Fibroblast of lung (primary cell): ENCODE measurements around the gene COL4A1. TPM values are rescaled to one million over a fixed set of nuclear protein-coding genes. Genes with fewer than 3 reads are reported as not detected.
A peak's percentile ranks its signal among the peaks of the same experiment; 100 is the strongest.

ENCODE experiments used
- DNase-seq, 2 donors: peaks; one replicate each; pipeline versions ENCODE4 v3.0.0 to v3.0.0-alpha.2; 2010; ENCODE audit warnings: low read depth in 2 of 2
- H2AFZ ChIP-seq: 2 replicates; pipeline ENCODE4 v1.5.1; 2012; ENCODE audit warnings: low read length, control low read depth, inconsistent platforms
- H3K27ac ChIP-seq: 2 replicates; pipeline ENCODE4 v1.5.1; 2011; ENCODE audit warnings: low read length, control low read depth; ENCODE audit not compliant: insufficient read depth
- H3K27me3 ChIP-seq: 2 replicates; pipeline ENCODE4 v1.5.1; 2011; ENCODE audit warnings: mild to moderate bottlenecking, low read length; ENCODE audit not compliant: control insufficient read depth, insufficient read depth
- H3K36me3 ChIP-seq: 2 replicates; pipeline ENCODE4 v1.5.1; 2011; ENCODE audit warnings: low read length; ENCODE audit not compliant: control insufficient read depth, insufficient read depth
- H3K4me1 ChIP-seq: 2 replicates; pipeline ENCODE4 v1.5.1; 2011; ENCODE audit warnings: low read length; ENCODE audit not compliant: control insufficient read depth, insufficient read depth; ENCODE audit errors: extremely low read depth
- H3K4me2 ChIP-seq: 2 replicates; pipeline ENCODE4 v1.5.1; 2011; ENCODE audit warnings: low read length, control low read depth; ENCODE audit not compliant: insufficient read depth; ENCODE audit errors: extremely low read depth
- H3K4me3 ChIP-seq, 4 experiments: fragments of 200-600 bp in 1 of 4; sonication (generic) in 1 of 4; replicated peaks in 1 of 4; 2 replicates each; pipeline ENCODE4 v1.5.1; 2011 to 2016; ENCODE audit warnings: low read length in 4 of 4, low read depth in 3 of 4, mild to moderate bottlenecking in 3 of 4, control low read depth in 2 of 4, inconsistent platforms in 1 of 4, mixed read lengths in 1 of 4; ENCODE audit not compliant: insufficient read depth in 1 of 4; ENCODE audit errors: control extremely low read depth in 1 of 4
- H3K79me2 ChIP-seq: 2 replicates; pipeline ENCODE4 v1.5.1; 2012; ENCODE audit warnings: mild to moderate bottlenecking, low read length, inconsistent platforms; ENCODE audit not compliant: control insufficient read depth, insufficient read depth
- H3K9ac ChIP-seq: 2 replicates; pipeline ENCODE4 v1.5.1; 2011; ENCODE audit warnings: mild to moderate bottlenecking, low read length, control low read depth; ENCODE audit not compliant: insufficient read depth
- H3K9me3 ChIP-seq: 2 replicates; pipeline ENCODE4 v1.5.1; 2012; ENCODE audit warnings: low read depth, low read length; ENCODE audit not compliant: control insufficient read depth, insufficient read depth
- H4K20me1 ChIP-seq: 2 replicates; pipeline ENCODE4 v1.5.1; 2011; ENCODE audit warnings: low read length; ENCODE audit not compliant: control insufficient read depth, insufficient read depth; ENCODE audit errors: extremely low read depth
- EZH2 ChIP-seq: IDR thresholded peaks from 2 replicates; pipeline ENCODE4 v1.5.1; 2012; ENCODE audit warnings: low read length, control low read depth, mild to moderate bottlenecking; ENCODE audit errors: missing control alignments
- polyA plus RNA-seq, 2 donors: library from polyadenylated mRNA; depleted of rRNA in 1 of 2; stranded (reverse) in 1 of 2; unstranded in 1 of 2; fragments of >200 nt; gene quantifications; 2 replicates each; pipeline ENCODE4 v1.2.1, GENCODE V29; 2011 to 2012; ENCODE audit warnings: missing spikeins in 1 of 2
- total RNA-seq: library from RNA; depleted of rRNA; stranded (reverse); fragments of >200 nt; gene quantifications from 2 replicates; pipeline ENCODE4 v1.2.1, GENCODE V29; 2014
- TF ChIP-seq, protein P1 (sequence below), 2 donors: IDR thresholded peaks in 1 of 2; conservative IDR thresholded peaks in 1 of 2; 1 replicate in 1 of 2; 2 replicates in 1 of 2; pipeline ENCODE4 v1.5.1; 2011 to 2012; ENCODE audit warnings: low read length in 2 of 2, control low read depth in 1 of 2, inconsistent platforms in 1 of 2, low read depth in 1 of 2, mild to moderate bottlenecking in 1 of 2

COL4A1 gene
- total and polyA plus RNA-seq, 2 donors (not counting 1 experiment from before 2014, with no cell fraction given) = 34.0 to 607 TPM

GRCh38 chr13:110228936-110229904, 77.7 kb downstream of the COL4A1 start:
- Histone ChIP-seq H3K36me3 (no peaks in the 10 kb centered on the region), H3K79me2 (peaks cover 23% of the 10 kb centered on the region), H4K20me1 (no peaks in the 10 kb centered on the region), H3K9me3 (no peaks in the 10 kb centered on the region), H3K4me2 (no peak overlapping the region), H3K27me3 (no peaks in the 10 kb centered on the region), H3K27ac (peak overlapping the region; percentile 59), H3K9ac (no peak overlapping the region), H2AFZ (no peak overlapping the region), H3K4me3 (no peak overlapping the region), H3K4me1 (peaks cover 23% of the 10 kb centered on the region)
- TF ChIP-seq EZH2 = no peak
- TF ChIP-seq, protein P1, sequence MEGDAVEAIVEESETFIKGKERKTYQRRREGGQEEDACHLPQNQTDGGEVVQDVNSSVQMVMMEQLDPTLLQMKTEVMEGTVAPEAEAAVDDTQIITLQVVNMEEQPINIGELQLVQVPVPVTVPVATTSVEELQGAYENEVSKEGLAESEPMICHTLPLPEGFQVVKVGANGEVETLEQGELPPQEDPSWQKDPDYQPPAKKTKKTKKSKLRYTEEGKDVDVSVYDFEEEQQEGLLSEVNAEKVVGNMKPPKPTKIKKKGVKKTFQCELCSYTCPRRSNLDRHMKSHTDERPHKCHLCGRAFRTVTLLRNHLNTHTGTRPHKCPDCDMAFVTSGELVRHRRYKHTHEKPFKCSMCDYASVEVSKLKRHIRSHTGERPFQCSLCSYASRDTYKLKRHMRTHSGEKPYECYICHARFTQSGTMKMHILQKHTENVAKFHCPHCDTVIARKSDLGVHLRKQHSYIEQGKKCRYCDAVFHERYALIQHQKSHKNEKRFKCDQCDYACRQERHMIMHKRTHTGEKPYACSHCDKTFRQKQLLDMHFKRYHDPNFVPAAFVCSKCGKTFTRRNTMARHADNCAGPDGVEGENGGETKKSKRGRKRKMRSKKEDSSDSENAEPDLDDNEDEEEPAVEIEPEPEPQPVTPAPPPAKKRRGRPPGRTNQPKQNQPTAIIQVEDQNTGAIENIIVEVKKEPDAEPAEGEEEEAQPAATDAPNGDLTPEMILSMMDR (conservative IDR thresholded peaks at IDR 0.05 in 1 of 2, IDR thresholded peaks at IDR 0.05 in 1 of 2; ENCODE audit: low read depth in 1 of 2, low read length in 2 of 2) = no peak
- DNase-seq = peak in 1 of 2 donors; percentile 37

GRCh38 chr13:110227864-110228643, 78.9 kb downstream of the COL4A1 start:
- no peak overlapping the region for H3K9ac ChIP-seq
- no peak overlapping the region for H3K4me3 ChIP-seq
- DNase-seq = no peak
- H3K27me3 ChIP-seq = no peaks in the 10 kb centered on the region
- H3K79me2 ChIP-seq = peaks cover 25% of the 10 kb centered on the region
- no peak overlapping the region for H3K4me2 ChIP-seq
- no peaks in the 10 kb centered on the region for H4K20me1 ChIP-seq
- no peaks in the 10 kb centered on the region for H3K36me3 ChIP-seq
- TF ChIP-seq, protein P1 (conservative IDR thresholded peaks at IDR 0.05 in 1 of 2, IDR thresholded peaks at IDR 0.05 in 1 of 2; ENCODE audit: low read depth in 1 of 2, low read length in 2 of 2) = no peak
- TF ChIP-seq EZH2 = no peak
- peaks cover 19% of the 10 kb centered on the region for H3K4me1 ChIP-seq
- H3K9me3 ChIP-seq = no peaks in the 10 kb centered on the region
- no peak overlapping the region for H2AFZ ChIP-seq
- peak overlapping the region; percentile 59 for H3K27ac ChIP-seq

- H3K4me2 ChIP-seq = no peak overlapping the region
- no peaks in the 10 kb centered on the region for H4K20me1 ChIP-seq
- no peak overlapping the region for H3K9ac ChIP-seq
- H3K27ac ChIP-seq = no peak overlapping the region
- no peak for DNase-seq
- H3K27me3 ChIP-seq = no peaks in the 10 kb centered on the region
- no peaks in the 10 kb centered on the region for H3K9me3 ChIP-seq
- no peak overlapping the region for H2AFZ ChIP-seq
- peaks cover 17% of the 10 kb centered on the region for H3K4me1 ChIP-seq
- H3K4me3 ChIP-seq = no peak overlapping the region
- TF ChIP-seq, protein P1 (conservative IDR thresholded peaks at IDR 0.05 in 1 of 2, IDR thresholded peaks at IDR 0.05 in 1 of 2; ENCODE audit: low read depth in 1 of 2, low read length in 2 of 2) = no peak
- TF ChIP-seq EZH2 = no peak
- no peaks in the 10 kb centered on the region for H3K36me3 ChIP-seq
- H3K79me2 ChIP-seq = peaks cover 25% of the 10 kb centered on the region
Measured at GRCh38 chr13:110227416-110227815, 79.5 kb downstream of the COL4A1 start.
